HL-60 (cell line): ENCODE measurements around the gene ZNRF2.

Source experiments
- DNase-seq, 2 experiments: peaks; one replicate each; pipeline ENCODE4 v3.0.0-alpha.2; 2010 to 2020; ENCODE audit warnings: low read depth in 1 of 2, low spot score in 1 of 2
- H3K27ac ChIP-seq: fragments of 250-450 bp; sonication (Bioruptor Pico); replicated peaks from 2 replicates; pipeline ENCODE4 v1.5.1; 2020; ENCODE audit warnings: mild to moderate bottlenecking, moderate library complexity
- H3K27me3 ChIP-seq: fragments of 250-450 bp; sonication (Bioruptor Pico); 2 replicates; pipeline ENCODE4 v1.5.1; 2021; ENCODE audit warnings: mild to moderate bottlenecking, moderate library complexity; ENCODE audit not compliant: insufficient read depth, poor library complexity, severe bottlenecking
- H3K4me3 ChIP-seq: replicated peaks from 2 replicates; pipeline ENCODE4 v1.5.1; 2011; ENCODE audit warnings: mild to moderate bottlenecking, control low read depth, low read length; ENCODE audit not compliant: insufficient read depth
- CTCF ChIP-seq: IDR thresholded peaks from one replicate; pipeline ENCODE4 v1.5.1; 2011; ENCODE audit warnings: low read length, control low read depth, inconsistent platforms; ENCODE audit not compliant: insufficient read depth
- GABPA ChIP-seq: IDR thresholded peaks from 2 replicates; pipeline ENCODE4 v1.6.1; 2012; ENCODE audit warnings: low read depth
- POLR2AphosphoS5 ChIP-seq: IDR thresholded peaks from 2 replicates; pipeline ENCODE4 v1.6.1; 2012; ENCODE audit warnings: low read depth
- REST ChIP-seq: IDR thresholded peaks from 2 replicates; pipeline ENCODE4 v1.6.1; 2012; ENCODE audit warnings: low read depth; ENCODE audit not compliant: insufficient replicate concordance
- SPI1 ChIP-seq: IDR thresholded peaks from 2 replicates; pipeline ENCODE4 v1.6.1; 2012; ENCODE audit warnings: low read depth, mild to moderate bottlenecking, borderline replicate concordance

The ZNRF2 gene

GRCh38 chr7:30315589-30315988 lies 31.2 kb downstream of the ZNRF2 start:
- no peak overlapping the region for H3K27ac ChIP-seq
- TF ChIP-seq CTCF, result no peak
- no peak for DNase-seq

GRCh38 chr7:30320392-30320791 lies 36.0 kb downstream of the ZNRF2 start:
- DNase-seq, result no peak
- TF ChIP-seq REST (no peak), SPI1 (no peak), CTCF (no peak), POLR2AphosphoS5 (no peak)
- Histone ChIP-seq H3K27me3 (no peaks in the 10 kb centered on the region), H3K4me3 (no peak overlapping the region), H3K27ac (peak overlapping the region; percentile 82)

More at GRCh38 chr7:30315589-30315988, 31.2 kb downstream of the ZNRF2 start:
- Histone ChIP-seq H3K4me3 (no peak overlapping the region), H3K27me3 (no peaks in the 10 kb centered on the region)

- Histone ChIP-seq H3K4me3 (peak overlapping the region; percentile 14), H3K27me3 (no peaks in the 10 kb centered on the region), H3K27ac (peak overlapping the region; percentile 82)
- DNase-seq, result no peak
- TF ChIP-seq REST, result no peak
- no peak for TF ChIP-seq GABPA
- no peak for TF ChIP-seq CTCF
- no peak for TF ChIP-seq POLR2AphosphoS5
- no peak for TF ChIP-seq SPI1
These were observed 36.9 kb downstream of the ZNRF2 start for GRCh38 chr7:30321089-30321881.

GRCh38 chr7:30321882-30322192 lies 37.4 kb downstream of the ZNRF2 start:
- DNase-seq, result peak in 1 of 2 experiments; percentile 29
- Histone ChIP-seq H3K27me3 (no peaks in the 10 kb centered on the region), H3K4me3 (peak overlapping the region; percentile 12), H3K27ac (peak overlapping the region; percentile 82)
- no peak for TF ChIP-seq REST
- TF ChIP-seq SPI1, result peak; percentile 11; the same call in 1 of the 2 replicates
